T-helper 17 cell (primary cell): ENCODE data around the gene HDAC11. TPM values are rescaled to one million over a fixed set of nuclear protein-coding genes. Genes with fewer than 3 reads are reported as not detected.

ENCODE experiments used
- ATAC-seq: fragments of 150-1000 bp; cut with Tn5 transposase; 2 replicates; pipeline ENCODE4 v1.10.0; 2021; ENCODE audit warnings: mild to moderate bottlenecking, moderate library complexity
- DNase-seq, 3 donors: peaks; one replicate each; pipeline versions ENCODE4 v3.0.0 to v3.0.0-alpha.2; 2020 to 2021
- H3K9me3 ChIP-seq: one replicate; pipeline ENCODE4 v1.7.0; 2013; ENCODE audit warnings: low read length, mild to moderate bottlenecking; ENCODE audit not compliant: control insufficient read depth, poor library complexity, severe bottlenecking
- H3K27ac Mint-ChIP-seq: one replicate; pipeline ENCODE4 v1.8.0; 2022; ENCODE audit warnings: mild to moderate bottlenecking, moderate library complexity, mixed read lengths
- H3K27me3 Mint-ChIP-seq: one replicate; pipeline ENCODE4 v1.8.0; 2022; ENCODE audit warnings: mixed read lengths
- H3K36me3 Mint-ChIP-seq: one replicate; pipeline ENCODE4 v1.8.0; 2022; ENCODE audit warnings: low read depth, mixed read lengths
- H3K4me1 Mint-ChIP-seq: one replicate; pipeline ENCODE4 v1.8.0; 2022; ENCODE audit warnings: mild to moderate bottlenecking, mixed read lengths
- H3K4me3 Mint-ChIP-seq: one replicate; pipeline ENCODE4 v1.8.0; 2022; ENCODE audit warnings: mild to moderate bottlenecking, moderate library complexity, mixed read lengths
- total RNA-seq, 4 donors: library from RNA in 2 of 4; stranded (reverse) in 2 of 4; gene quantifications; one replicate each; pipeline ENCODE4 v1.2.3 and lab custom pipeline; 2022 to 2026

The HDAC11 gene
- total RNA-seq, 2 donors from 2014 or later = 2.3 to 6.1 TPM

DNA sequence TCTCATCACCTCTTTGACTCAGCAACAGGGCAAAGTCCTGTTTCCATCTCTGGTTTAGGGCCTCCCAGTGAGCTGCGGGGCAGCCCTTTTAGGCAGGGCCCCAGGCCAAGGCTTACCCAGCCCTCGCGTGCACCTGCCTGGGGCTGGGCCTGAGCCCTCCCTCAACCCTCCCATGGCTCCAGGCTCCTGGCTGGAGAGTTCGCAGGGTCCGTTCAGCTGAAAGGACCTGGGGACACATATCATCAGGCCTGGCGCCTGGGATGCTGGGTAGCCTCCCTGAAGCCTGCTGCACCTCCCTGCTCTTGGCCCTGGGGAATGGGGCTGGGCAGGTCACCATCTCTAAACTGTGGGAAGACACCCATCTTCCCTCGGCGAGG lies 29.7 kb downstream of the HDAC11 start:
- no peak for DNase-seq
- Mint-ChIP-seq H3K36me3 (no peaks in the 10 kb centered on the region), H3K27me3 (no peaks in the 10 kb centered on the region), H3K27ac (no peak overlapping the region), H3K4me3 (no peak overlapping the region), H3K4me1 (peaks cover 4% of the 10 kb centered on the region)
- no peak for ATAC-seq
- H3K9me3 ChIP-seq = no peaks in the 10 kb centered on the region

DNA sequence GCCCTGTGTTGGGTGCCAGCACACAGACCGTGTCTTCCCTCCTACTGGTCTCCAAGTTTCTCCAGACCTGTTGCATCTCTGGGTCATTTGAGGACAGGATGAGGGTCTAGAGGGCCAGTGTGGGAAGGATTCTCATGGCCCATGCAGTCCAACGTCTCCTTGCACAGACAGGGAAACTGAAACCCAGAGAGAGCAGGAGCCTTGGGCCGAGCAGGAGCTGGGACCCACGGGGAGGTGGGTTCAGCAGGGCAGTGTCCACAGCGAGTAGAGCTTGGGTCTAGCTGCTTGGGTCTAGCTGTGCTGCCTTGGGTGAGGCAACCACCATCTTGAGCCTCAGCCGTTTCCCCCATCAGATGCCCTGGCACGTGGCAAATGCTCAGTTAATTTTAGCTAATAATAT lies 32.3 kb downstream of the HDAC11 start:
- Mint-ChIP-seq H3K4me3 (no peak overlapping the region), H3K36me3 (no peaks in the 10 kb centered on the region), H3K27ac (no peak overlapping the region), H3K27me3 (no peaks in the 10 kb centered on the region), H3K4me1 (peaks cover 4% of the 10 kb centered on the region)
- no peaks in the 10 kb centered on the region for H3K9me3 ChIP-seq
- DNase-seq (no peak), ATAC-seq (no peak)

DNA sequence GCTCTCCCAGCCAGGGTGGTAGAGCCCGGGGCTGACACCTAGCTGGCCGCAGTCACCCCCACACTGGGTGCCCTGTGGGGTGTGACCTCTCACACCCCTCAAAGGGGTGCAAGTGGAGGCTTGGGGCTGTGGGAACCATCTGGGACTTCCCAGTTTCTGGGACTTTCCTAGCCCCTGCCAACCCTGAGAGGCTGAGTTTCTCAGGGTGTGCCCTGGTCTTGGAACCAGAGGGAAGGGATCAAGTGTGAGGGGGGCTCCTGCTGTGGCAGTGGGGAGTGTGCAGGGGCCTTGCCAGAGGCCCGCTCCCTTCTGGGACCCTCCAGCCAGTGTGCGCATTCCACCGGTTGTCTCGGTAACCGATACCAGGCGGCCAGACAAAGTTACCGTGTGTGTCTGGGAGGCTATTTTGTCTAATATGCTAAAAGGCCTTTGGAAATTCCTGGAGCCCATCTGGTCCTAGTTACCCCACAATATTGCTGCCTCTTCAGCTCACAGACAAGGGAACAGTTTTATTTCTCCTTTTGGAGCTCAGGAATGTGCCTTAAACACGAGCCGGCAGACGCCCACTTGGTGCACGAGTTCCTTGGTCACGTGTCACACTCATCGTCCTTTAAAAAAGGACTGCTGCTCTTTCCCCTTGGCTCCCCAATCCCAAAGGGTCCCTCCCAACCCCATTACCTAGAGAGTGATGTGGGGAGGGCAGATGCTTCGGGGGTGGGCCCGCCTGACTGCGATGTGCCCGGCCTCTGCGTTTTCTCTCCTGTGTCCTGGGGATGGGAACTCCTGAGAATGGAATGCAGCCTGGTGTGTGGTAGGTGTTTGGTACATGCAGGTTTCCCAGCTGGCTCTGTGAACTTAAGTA lies 33.2 kb downstream of the HDAC11 start:
- no peak for ATAC-seq
- no peak overlapping the region for H3K4me3 Mint-ChIP-seq
- peaks cover 4% of the 10 kb centered on the region for H3K4me1 Mint-ChIP-seq
- no peak overlapping the region for H3K27ac Mint-ChIP-seq
- no peaks in the 10 kb centered on the region for H3K36me3 Mint-ChIP-seq
- no peaks in the 10 kb centered on the region for H3K9me3 ChIP-seq
- no peak for DNase-seq
- H3K27me3 Mint-ChIP-seq = no peaks in the 10 kb centered on the region

DNA sequence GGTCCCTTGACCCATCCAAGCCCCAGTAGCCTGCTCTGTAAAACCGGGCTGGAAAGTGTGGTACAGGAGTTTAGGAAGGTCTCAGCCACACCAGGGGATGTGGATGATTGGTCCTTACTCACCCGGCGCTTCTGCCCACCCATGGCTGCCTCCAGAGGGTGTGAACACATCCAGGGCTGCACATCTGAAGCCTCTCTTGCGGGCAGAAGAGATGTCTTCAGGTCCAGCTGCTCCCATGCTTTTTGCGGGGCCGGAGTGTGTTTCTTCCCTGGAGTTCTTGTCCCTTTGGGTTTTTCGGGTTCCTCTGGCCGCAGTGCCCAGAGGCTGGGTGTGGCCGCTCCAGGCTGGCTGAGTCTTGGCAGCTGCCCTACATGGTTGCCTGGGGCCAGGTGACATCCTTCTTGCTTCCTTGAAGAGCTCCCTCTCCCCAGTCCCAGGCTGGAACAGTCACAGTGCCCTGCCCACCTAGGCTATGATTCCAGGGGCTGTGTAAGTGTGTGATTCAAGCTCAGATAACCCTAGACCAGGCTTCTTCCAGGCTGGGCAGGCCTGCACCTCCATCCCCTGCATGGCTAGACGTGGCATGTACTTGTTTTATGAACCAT lies 33.9 kb downstream of the HDAC11 start:
- no peak for DNase-seq

DNA sequence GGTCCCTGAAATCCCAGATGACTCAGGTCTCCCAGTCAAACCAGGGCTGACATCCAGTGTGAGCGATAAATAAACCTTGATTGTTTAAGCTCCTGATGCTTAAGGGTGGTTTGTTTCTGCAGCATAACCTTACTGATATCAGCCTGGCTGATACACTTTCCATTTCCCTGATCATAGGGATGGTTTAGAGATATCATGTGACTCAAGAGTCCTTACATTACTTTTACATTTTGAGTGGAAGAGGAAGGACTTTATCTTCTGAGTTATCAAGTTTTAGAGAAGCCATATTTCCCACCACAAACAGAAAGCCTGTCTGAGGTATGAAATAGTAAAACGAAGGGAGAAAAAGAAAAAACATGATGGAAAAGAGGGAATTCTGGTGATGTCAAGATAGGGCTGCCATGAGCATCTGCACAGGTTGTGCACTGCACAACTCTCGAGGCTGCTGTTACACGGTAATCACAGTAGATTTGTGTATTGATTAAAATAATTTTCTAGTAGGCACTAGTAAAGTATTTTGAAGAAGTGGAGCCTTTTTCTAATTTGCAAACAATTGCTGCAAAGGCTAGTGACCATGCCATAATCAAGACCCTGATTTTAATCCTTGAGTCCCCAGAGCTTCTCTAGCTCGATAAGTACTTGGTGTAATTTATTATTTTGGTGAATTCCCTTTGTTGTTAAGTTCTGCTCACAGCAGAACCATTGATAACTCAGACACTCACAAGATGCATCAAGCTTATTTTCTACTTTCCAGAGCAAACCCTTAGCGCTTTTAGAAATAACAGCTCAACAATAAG lies 34.7 kb downstream of the HDAC11 start:
- ATAC-seq = no peak
- no peak for DNase-seq
- Mint-ChIP-seq H3K4me1 (peaks cover 4% of the 10 kb centered on the region), H3K27ac (no peak overlapping the region), H3K27me3 (no peaks in the 10 kb centered on the region), H3K36me3 (no peaks in the 10 kb centered on the region), H3K4me3 (no peak overlapping the region)
- H3K9me3 ChIP-seq = no peaks in the 10 kb centered on the region

More for the DNA sequence above, 33.9 kb downstream of the HDAC11 start:
- no peak overlapping the region for H3K27ac Mint-ChIP-seq
- ATAC-seq = no peak
- no peaks in the 10 kb centered on the region for H3K27me3 Mint-ChIP-seq
- no peaks in the 10 kb centered on the region for H3K36me3 Mint-ChIP-seq
- no peaks in the 10 kb centered on the region for H3K9me3 ChIP-seq
- no peak overlapping the region for H3K4me3 Mint-ChIP-seq
- peaks cover 4% of the 10 kb centered on the region for H3K4me1 Mint-ChIP-seq

DNA sequence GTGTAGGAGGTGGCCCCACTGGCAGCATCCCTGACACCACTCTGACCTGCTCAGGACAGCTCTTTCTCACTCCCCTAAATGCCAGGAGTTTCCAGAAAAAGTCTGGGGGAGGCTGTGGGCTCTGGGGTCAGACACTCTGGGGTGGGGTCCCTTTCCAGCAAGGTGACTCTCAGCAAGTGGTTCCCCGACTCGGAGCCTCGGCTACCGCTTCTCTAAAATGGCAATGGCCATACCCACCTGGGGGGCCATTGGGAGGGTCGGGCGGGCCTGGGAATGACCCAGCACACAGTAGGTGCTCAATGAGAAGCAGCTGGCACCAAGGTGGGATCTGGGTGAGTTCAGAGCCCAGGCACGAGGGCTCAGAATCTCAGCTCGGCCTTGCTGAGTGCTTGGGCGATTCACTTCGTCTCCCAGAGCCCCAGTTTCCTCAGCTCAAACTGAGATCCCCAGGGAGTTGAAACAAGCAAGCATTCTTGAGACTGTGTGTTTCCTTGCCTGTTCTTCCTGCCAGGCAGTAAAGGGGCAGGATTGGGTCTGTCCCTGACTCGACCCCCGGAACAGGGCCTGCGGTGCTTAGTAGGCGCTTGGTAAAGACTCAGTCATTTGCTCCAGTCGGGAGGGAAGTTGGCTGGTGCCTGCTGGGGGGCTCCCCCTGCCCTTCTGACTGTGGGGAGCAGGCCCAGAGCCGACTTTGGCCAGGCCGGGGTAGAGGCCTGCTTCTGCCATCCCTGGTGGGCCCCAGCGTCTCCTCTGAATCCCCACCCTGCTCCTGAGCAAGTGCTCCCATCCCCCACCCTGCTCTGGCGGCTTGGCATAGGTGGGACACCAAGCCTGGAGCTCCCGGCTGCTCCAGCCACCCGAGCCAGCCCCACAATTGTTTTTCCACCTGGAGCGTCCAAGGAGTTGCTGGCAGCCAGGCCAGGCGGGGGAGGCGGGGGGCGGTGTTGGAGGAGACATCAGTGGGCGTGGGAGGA lies 36.0 kb downstream of the HDAC11 start:
- DNase-seq (no peak), ATAC-seq (no peak)
- Mint-ChIP-seq H3K27me3 (no peaks in the 10 kb centered on the region), H3K4me1 (peaks cover 4% of the 10 kb centered on the region), H3K27ac (no peak overlapping the region), H3K4me3 (no peak overlapping the region), H3K36me3 (no peaks in the 10 kb centered on the region)
- no peaks in the 10 kb centered on the region for H3K9me3 ChIP-seq

DNA sequence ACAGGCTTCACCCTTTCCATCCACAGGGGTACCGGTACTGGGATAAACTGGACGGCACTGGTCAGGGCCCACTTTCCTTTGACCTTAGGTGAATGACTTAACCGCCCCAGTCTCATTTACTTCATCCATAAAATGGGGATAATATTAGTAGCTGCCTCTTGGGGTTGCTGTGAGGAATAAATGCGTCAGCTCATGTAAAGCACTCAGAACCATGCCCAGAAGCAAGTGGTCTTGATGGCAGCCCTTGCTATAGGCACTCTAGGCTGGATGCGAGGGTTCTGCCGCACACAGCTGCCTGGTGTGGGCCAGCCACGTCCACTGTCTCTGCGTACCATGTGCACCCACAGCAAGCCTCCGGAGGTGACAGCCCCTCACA lies 36.6 kb downstream of the HDAC11 start:
- Mint-ChIP-seq H3K4me1 (peaks cover 4% of the 10 kb centered on the region), H3K36me3 (no peaks in the 10 kb centered on the region), H3K27me3 (no peaks in the 10 kb centered on the region), H3K27ac (no peak overlapping the region), H3K4me3 (no peak overlapping the region)
- H3K9me3 ChIP-seq = no peaks in the 10 kb centered on the region
- ATAC-seq (no peak), DNase-seq (no peak)

DNA sequence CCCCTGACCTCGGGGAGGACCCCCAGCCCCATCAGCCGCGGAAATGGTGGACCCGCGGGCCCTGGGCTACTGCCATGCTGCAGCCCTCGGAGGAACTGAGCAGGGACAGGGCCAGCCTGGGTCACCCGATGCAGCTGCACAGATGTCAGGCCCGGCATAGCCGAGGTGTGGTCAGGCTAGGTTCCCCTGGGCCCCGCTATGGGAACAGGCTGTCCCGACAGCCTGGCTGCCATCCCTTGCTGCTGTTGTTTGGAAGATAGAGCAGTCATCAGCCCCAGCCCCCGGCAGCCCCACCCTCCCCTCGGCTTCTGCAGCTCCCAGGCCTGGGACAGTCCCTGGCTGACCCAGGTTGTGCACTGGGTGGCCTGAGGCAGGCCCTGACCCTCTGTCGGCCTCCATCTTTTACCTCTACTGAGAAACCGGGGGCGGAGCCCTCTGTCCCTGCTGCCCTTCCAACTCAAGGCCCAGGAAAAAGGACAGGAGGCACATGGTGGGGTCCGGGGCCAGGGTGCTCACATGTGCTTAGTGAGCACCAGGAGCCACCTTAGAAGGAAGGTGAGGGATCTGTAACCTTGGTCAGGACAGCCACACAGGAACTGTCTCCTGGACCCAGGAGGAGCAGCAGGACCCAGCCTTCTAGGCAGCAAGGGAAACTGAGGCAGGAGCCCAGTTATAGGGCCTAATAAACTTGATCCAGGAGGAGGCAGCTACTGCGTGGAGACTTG lies 37.3 kb downstream of the HDAC11 start:
- H3K9me3 ChIP-seq = no peaks in the 10 kb centered on the region
- ATAC-seq (no peak), DNase-seq (no peak)
- Mint-ChIP-seq H3K27ac (no peak overlapping the region), H3K27me3 (no peaks in the 10 kb centered on the region), H3K36me3 (no peaks in the 10 kb centered on the region), H3K4me3 (no peak overlapping the region), H3K4me1 (no peaks in the 10 kb centered on the region)

DNA sequence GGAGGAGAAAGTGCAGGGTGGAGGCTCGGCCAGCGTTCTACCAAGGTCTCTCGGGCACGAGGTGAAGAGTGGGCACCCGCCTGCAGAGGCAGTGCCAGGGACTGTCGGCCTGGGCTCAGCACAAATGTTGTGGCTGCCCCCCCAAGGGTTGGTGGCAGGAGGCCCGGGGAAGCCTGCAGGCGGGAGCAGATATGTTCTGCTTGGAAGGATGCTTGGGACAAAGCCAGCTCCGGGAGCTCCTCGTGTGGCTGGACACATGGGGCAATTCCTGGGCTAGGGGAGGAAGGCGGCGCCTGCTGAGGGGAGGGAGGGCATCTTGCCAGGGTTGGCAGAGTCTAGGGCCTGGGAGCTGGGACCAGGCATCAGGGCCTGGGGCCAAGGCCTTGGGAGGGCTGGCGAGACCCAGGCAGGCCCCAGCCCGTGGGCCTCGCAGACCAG lies 38.4 kb downstream of the HDAC11 start:
- no peaks in the 10 kb centered on the region for H3K36me3 Mint-ChIP-seq
- H3K4me1 Mint-ChIP-seq = no peaks in the 10 kb centered on the region
- no peaks in the 10 kb centered on the region for H3K9me3 ChIP-seq
- no peak overlapping the region for H3K4me3 Mint-ChIP-seq
- no peak for ATAC-seq
- no peak overlapping the region for H3K27ac Mint-ChIP-seq
- H3K27me3 Mint-ChIP-seq = peaks cover 5% of the 10 kb centered on the region
- DNase-seq = no peak

DNA sequence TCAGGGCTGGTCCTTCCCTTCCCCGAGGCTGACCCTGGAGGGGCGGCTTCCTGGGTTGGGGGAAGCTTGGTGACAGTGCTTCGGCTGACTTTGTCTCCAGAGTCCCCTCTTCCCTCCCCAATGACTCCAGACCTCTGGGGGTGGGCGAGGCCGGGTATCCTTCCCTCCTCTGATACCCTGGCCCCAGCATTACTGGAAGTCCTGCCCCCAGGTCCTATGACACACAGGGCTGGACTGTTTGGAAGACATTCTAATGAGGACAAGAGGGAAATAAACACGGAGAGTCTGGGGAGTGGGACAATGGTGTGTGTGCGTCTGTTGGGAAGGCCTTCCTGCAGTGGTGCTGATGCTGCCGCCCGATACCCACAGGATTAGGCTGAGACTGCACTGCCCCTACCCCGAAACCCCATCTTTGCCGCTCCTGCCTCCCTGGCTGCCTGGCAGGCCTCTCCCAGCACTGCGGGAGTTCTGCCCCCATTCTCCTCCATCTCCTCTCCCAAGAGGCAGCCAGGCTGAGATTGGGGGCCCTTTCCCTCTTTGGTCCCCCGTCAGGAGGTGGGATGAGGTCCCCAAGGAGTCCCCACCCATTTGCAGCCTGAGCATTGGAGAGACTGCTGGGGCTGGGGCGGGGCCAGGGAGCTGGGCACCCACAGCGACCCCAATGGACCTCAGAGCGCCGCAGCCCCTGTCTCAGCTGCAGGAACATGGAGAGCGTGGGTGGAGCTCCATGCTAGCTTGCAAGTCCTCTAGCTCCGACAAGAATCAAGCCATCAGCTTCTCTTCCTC lies 39.1 kb downstream of the HDAC11 start:
- DNase-seq (no peak), ATAC-seq (no peak)
- peaks cover 5% of the 10 kb centered on the region for H3K27me3 Mint-ChIP-seq
- H3K36me3 Mint-ChIP-seq = no peaks in the 10 kb centered on the region
- H3K27ac Mint-ChIP-seq = no peak overlapping the region
- no peak overlapping the region for H3K4me3 Mint-ChIP-seq
- H3K4me1 Mint-ChIP-seq = no peaks in the 10 kb centered on the region
- H3K9me3 ChIP-seq = no peaks in the 10 kb centered on the region

DNA sequence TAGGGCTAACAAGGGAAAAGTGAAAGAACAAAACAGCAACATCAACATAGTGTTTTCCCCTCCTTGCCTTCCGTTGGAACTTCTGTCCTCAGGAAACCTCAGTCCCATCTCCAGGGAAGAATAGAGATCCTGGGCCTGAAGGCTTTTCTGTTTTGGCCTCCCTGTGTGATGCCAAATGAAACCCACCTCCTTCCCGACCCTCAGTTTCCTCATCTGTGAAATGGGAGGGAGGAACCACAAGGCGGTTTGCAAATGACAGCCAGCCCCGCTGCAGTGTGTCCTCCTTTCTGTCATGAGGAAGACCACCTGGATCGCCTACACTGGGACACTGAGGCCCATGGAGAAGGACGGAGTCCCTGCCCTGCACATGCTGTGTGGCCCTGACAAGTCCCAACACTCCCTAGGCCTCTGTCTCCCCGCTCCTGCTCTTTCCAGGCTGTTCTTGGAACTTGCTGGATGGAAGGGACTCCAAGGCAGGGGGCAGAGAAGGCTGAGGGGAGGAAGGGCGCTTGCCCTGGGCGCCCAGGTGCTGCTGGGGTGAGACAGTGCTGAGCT lies 40.3 kb downstream of the HDAC11 start:
- H3K36me3 Mint-ChIP-seq = no peaks in the 10 kb centered on the region
- no peaks in the 10 kb centered on the region for H3K9me3 ChIP-seq
- ATAC-seq = no peak
- H3K4me3 Mint-ChIP-seq = no peak overlapping the region
- H3K4me1 Mint-ChIP-seq = no peaks in the 10 kb centered on the region
- no peak for DNase-seq
- no peak overlapping the region for H3K27ac Mint-ChIP-seq
- H3K27me3 Mint-ChIP-seq = peaks cover 5% of the 10 kb centered on the region
